WTC11 (cell line): ENCODE results near the gene NFIA. TPM values are rescaled to one million over a fixed set of nuclear protein-coding genes. Genes with fewer than 3 reads are reported as not detected.

ENCODE experiments used
- ATAC-seq: fragments of 200-7000 bp; cut with Tn5 transposase; 2 replicates; pipeline ENCODE4 v1.10.0; 2021; ENCODE audit warnings: mild to moderate bottlenecking, moderate library complexity
- CTCF ChIA-PET: fragments of 300-600 bp; sonication (Branson Sonifier 250); formaldehyde crosslinking; loops from one replicate; lab custom pipeline; 2021; ENCODE audit warnings: antibody characterized with exemption; lab: Charles Lee
- POLR2A ChIA-PET: fragments of 350-600 bp; sonication (Branson Sonifier 250); formaldehyde crosslinking; loops from one replicate; lab custom pipeline; 2021; ENCODE audit warnings: antibody characterized with exemption; lab: Charles Lee
- DNase-seq: peaks from one replicate; pipeline ENCODE4 v3.0.0; 2021; ENCODE audit warnings: low spot score
- H3K27ac Mint-ChIP-seq: 2 replicates; pipeline ENCODE4 v1.8.0; 2021; ENCODE audit warnings: mixed read lengths
- H3K27me3 Mint-ChIP-seq: 2 replicates; pipeline ENCODE4 v1.8.0; 2021; ENCODE audit warnings: low read depth, mild to moderate bottlenecking, moderate library complexity, mixed read lengths
- H3K36me3 Mint-ChIP-seq: 2 replicates; pipeline ENCODE4 v1.8.0; 2021; ENCODE audit warnings: mixed read lengths
- H3K4me1 Mint-ChIP-seq: 2 replicates; pipeline ENCODE4 v1.8.0; 2022; ENCODE audit warnings: mixed read lengths
- H3K4me3 Mint-ChIP-seq: 2 replicates; pipeline ENCODE4 v1.8.0; 2021; ENCODE audit warnings: mild to moderate bottlenecking, moderate library complexity, mixed read lengths
- H3K9me3 Mint-ChIP-seq: 2 replicates; pipeline ENCODE4 v1.8.0; 2021; ENCODE audit warnings: mixed read lengths
- CTCF ChIP-seq: fragments of 200-600 bp; IDR thresholded peaks from 2 replicates; pipeline ENCODE4 v1.8.0; 2022; ENCODE audit warnings: antibody characterized with exemption
- FOXP1 ChIP-seq: sonication (generic); formaldehyde crosslinking; IDR thresholded peaks from 2 replicates; pipeline ENCODE4 v1.8.0; 2022; ENCODE audit warnings: missing genetic modification reagents, mild to moderate bottlenecking, moderate library complexity, borderline replicate concordance
- GABPB1 ChIP-seq: sonication (generic); formaldehyde crosslinking; IDR thresholded peaks from 2 replicates; pipeline ENCODE4 v1.8.1; 2023; ENCODE audit warnings: mild to moderate bottlenecking, missing genetic modification reagents
- HMGA2 ChIP-seq: fragments of 250-450 bp; sonication (Bioruptor Pico); IDR thresholded peaks from 2 replicates; pipeline ENCODE4 v1.4.0; 2021; ENCODE audit warnings: mild to moderate bottlenecking, moderate library complexity
- KAT7 ChIP-seq: sonication (generic); formaldehyde crosslinking; IDR thresholded peaks from 2 replicates; pipeline ENCODE4 v1.8.1; 2023; ENCODE audit warnings: missing genetic modification reagents, mild to moderate bottlenecking, borderline replicate concordance
- NFYB ChIP-seq: sonication (generic); formaldehyde crosslinking; conservative IDR thresholded peaks from 2 replicates; pipeline ENCODE4 v1.8.0; 2022; ENCODE audit warnings: low read depth, missing genetic modification reagents
- NR1H2 ChIP-seq: sonication (generic); formaldehyde crosslinking; IDR thresholded peaks from 2 replicates; pipeline ENCODE4 v1.9.0; 2021; ENCODE audit warnings: mild to moderate bottlenecking, moderate library complexity, missing genetic modification reagents
- OVOL2 ChIP-seq: fragments of 250-450 bp; sonication (Bioruptor Pico); IDR thresholded peaks from 2 replicates; pipeline ENCODE4 v1.9.0; 2021; ENCODE audit warnings: mild to moderate bottlenecking, borderline replicate concordance
- TCF7 ChIP-seq: sonication (generic); formaldehyde crosslinking; IDR thresholded peaks from 2 replicates; pipeline ENCODE4 v1.8.0; 2022; ENCODE audit warnings: mild to moderate bottlenecking, low read depth, missing genetic modification reagents, moderate library complexity
- ZNF121 ChIP-seq: sonication (generic); formaldehyde crosslinking; IDR thresholded peaks from 2 replicates; pipeline ENCODE4 v1.8.0; 2023; ENCODE audit warnings: missing genetic modification reagents
- ZNF317 ChIP-seq: sonication (generic); formaldehyde crosslinking; IDR thresholded peaks from 2 replicates; pipeline ENCODE4 v1.8.1; 2023; ENCODE audit warnings: low read depth, mild to moderate bottlenecking, moderate library complexity, missing genetic modification reagents, borderline replicate concordance
- ZNF425 ChIP-seq: fragments of 250-450 bp; sonication (Bioruptor Pico); conservative IDR thresholded peaks from 2 replicates; pipeline ENCODE4 v1.9.0; 2021; ENCODE audit warnings: mild to moderate bottlenecking
- ZNF532 ChIP-seq: fragments of 250-450 bp; sonication (Bioruptor Pico); IDR thresholded peaks from 2 replicates; pipeline ENCODE4 v1.9.0; 2021; ENCODE audit warnings: mild to moderate bottlenecking, borderline replicate concordance
- total RNA-seq: library from RNA; stranded (reverse); gene quantifications from 3 replicates; pipeline ENCODE4 v1.2.3, GENCODE V29; 2021
- TF ChIP-seq, protein P1 (sequence below): sonication (generic); formaldehyde crosslinking; IDR thresholded peaks from 2 replicates; pipeline ENCODE4 v1.8.0; 2022; ENCODE audit warnings: mild to moderate bottlenecking, missing genetic modification reagents
- TF ChIP-seq, protein P2 (sequence below): sonication (generic); formaldehyde crosslinking; IDR thresholded peaks from 2 replicates; pipeline ENCODE4 v1.8.0; 2022; ENCODE audit warnings: mild to moderate bottlenecking, missing genetic modification reagents
- TF ChIP-seq, protein P3 (sequence below): fragments of 250-450 bp; sonication (Bioruptor Pico); IDR thresholded peaks from 2 replicates; pipeline ENCODE4 v1.8.0; 2021; ENCODE audit warnings: mild to moderate bottlenecking

The NFIA gene
- total RNA-seq, 1 experiment from 2014 or later = 16.7 TPM

GRCh38 chr1:61453111-61453961, 371.0 kb downstream of the NFIA start:
- H3K4me3 Mint-ChIP-seq = peak overlapping the region; percentile 25
- TF ChIP-seq HMGA2 (no peak), ZNF121 (CRISPR knock-in tag) (no peak), OVOL2 (CRISPR knock-in tag) (no peak), CTCF (peak; percentile 14; the same call in 1 of the 2 replicates), TCF7 (no peak), FOXP1 (CRISPR knock-in tag) (no peak), ZNF532 (CRISPR knock-in tag) (no peak), ZNF425 (CRISPR knock-in tag) (no peak), ZNF317 (0 out of 2 replicates have a peak, but pooled peaks have one; percentile 45), GABPB1 (CRISPR knock-in tag) (peak; percentile 49; the same call in 1 of the 2 replicates), KAT7 (CRISPR knock-in tag) (no peak)
- POLR2A ChIA-PET = no interaction called here

DNA sequence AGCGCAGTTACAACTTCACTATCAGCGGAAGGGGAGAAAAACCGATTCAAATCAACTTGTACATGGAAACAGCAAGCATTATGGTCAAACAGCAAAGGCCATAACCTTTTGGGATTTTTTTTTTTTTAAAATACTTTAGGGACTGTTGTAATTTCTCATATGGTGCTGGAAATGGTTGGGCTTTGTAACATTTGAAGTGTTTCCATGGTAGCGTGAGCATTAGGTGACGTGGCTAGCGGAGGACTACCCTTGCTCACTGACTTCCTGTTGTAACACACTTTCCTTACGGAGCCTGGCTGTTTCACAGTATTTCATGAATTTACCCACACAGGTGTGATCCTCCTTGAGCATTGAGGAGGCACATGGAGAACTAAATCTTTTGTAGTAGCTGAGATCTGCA, 373.0 kb downstream of the NFIA start:
- no peaks in the 10 kb centered on the region; the same call in 1 of the 2 replicates for H3K36me3 Mint-ChIP-seq
- H3K4me3 Mint-ChIP-seq = no peak overlapping the region
- CTCF ChIA-PET = no interaction called here
- DNase-seq (no peak), ATAC-seq (no peak)
- TF ChIP-seq NFYB (CRISPR knock-in tag) (no peak), NR1H2 (no peak), ZNF425 (CRISPR knock-in tag) (no peak)
- TF ChIP-seq, protein P1, sequence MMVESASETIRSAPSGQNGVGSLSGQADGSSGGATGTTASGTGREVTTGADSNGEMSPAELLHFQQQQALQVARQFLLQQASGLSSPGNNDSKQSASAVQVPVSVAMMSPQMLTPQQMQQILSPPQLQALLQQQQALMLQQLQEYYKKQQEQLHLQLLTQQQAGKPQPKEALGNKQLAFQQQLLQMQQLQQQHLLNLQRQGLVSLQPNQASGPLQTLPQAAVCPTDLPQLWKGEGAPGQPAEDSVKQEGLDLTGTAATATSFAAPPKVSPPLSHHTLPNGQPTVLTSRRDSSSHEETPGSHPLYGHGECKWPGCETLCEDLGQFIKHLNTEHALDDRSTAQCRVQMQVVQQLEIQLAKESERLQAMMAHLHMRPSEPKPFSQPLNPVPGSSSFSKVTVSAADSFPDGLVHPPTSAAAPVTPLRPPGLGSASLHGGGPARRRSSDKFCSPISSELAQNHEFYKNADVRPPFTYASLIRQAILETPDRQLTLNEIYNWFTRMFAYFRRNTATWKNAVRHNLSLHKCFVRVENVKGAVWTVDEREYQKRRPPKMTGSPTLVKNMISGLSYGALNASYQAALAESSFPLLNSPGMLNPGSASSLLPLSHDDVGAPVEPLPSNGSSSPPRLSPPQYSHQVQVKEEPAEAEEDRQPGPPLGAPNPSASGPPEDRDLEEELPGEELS (CRISPR knock-in tag) = no peak
- TF ChIP-seq, protein P2, sequence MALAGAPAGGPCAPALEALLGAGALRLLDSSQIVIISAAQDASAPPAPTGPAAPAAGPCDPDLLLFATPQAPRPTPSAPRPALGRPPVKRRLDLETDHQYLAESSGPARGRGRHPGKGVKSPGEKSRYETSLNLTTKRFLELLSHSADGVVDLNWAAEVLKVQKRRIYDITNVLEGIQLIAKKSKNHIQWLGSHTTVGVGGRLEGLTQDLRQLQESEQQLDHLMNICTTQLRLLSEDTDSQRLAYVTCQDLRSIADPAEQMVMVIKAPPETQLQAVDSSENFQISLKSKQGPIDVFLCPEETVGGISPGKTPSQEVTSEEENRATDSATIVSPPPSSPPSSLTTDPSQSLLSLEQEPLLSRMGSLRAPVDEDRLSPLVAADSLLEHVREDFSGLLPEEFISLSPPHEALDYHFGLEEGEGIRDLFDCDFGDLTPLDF (CRISPR knock-in tag) = no peak
- TF ChIP-seq, protein P3, sequence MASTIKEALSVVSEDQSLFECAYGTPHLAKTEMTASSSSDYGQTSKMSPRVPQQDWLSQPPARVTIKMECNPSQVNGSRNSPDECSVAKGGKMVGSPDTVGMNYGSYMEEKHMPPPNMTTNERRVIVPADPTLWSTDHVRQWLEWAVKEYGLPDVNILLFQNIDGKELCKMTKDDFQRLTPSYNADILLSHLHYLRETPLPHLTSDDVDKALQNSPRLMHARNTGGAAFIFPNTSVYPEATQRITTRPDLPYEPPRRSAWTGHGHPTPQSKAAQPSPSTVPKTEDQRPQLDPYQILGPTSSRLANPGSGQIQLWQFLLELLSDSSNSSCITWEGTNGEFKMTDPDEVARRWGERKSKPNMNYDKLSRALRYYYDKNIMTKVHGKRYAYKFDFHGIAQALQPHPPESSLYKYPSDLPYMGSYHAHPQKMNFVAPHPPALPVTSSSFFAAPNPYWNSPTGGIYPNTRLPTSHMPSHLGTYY (CRISPR knock-in tag) = no peak
- peaks cover 72% of the 10 kb centered on the region for H3K4me1 Mint-ChIP-seq
- H3K27me3 Mint-ChIP-seq = no peaks in the 10 kb centered on the region
- no peaks in the 10 kb centered on the region for H3K9me3 Mint-ChIP-seq
- POLR2A ChIA-PET = no interaction called here
- H3K27ac Mint-ChIP-seq = no peak overlapping the region

More at GRCh38 chr1:61453111-61453961, 371.0 kb downstream of the NFIA start:
- DNase-seq (peak; percentile 80), ATAC-seq (peak; percentile 91)
- no peaks in the 10 kb centered on the region for H3K27me3 Mint-ChIP-seq
- H3K27ac Mint-ChIP-seq = peak overlapping the region; percentile 84
- H3K4me1 Mint-ChIP-seq = peaks cover 55% of the 10 kb centered on the region
- no peaks in the 10 kb centered on the region for H3K9me3 Mint-ChIP-seq
- H3K36me3 Mint-ChIP-seq = no peaks in the 10 kb centered on the region; the same call in 1 of the 2 replicates
- CTCF ChIA-PET = interaction anchor here (0.6 to 3.2 kb wide), 15 partner anchors 10 to 410 kb away, joined by 3 to 12 read pairs (median 3); no protein-coding TSS in a partner anchor
